Small intestine (tissue), 7 donors: Measurements from ENCODE around the gene MPRIP. TPM values are rescaled to one million over a fixed set of nuclear protein-coding genes. Genes with fewer than 3 reads are reported as not detected.

ENCODE experiments used
- DNase-seq, 2 donors: peaks; one replicate each; pipeline versions ENCODE4 v3.0.0 to v3.0.0-alpha.2; 2013
- FAIRE-seq: peaks from 2 replicates; lab custom pipeline; 2012; peaks lifted over from hg19 to GRCh38; lab: Jason Lieb, UNC
- H3K27ac ChIP-seq, 3 donors: one replicate each; pipeline ENCODE4 v1.5.1; 2013; ENCODE audit warnings: low read length in 2 of 3, mild to moderate bottlenecking in 2 of 3, control low read depth in 1 of 3, inconsistent platforms in 1 of 3, low read depth in 1 of 3, moderate library complexity in 1 of 3
- H3K27me3 ChIP-seq, 3 donors: one replicate each; pipeline ENCODE4 v1.6.1; 2013; ENCODE audit warnings: low read length in 3 of 3, inconsistent platforms in 1 of 3; ENCODE audit not compliant: control insufficient read depth in 3 of 3, insufficient read depth in 3 of 3
- H3K36me3 ChIP-seq, 3 donors: one replicate each; pipeline ENCODE4 v1.6.1; 2013; ENCODE audit warnings: low read length in 3 of 3, inconsistent platforms in 1 of 3, low read depth in 1 of 3, mild to moderate bottlenecking in 1 of 3, moderate library complexity in 1 of 3; ENCODE audit not compliant: control insufficient read depth in 3 of 3, insufficient read depth in 2 of 3
- H3K4me1 ChIP-seq, 3 donors: one replicate each; pipeline ENCODE4 v1.6.1; 2013; ENCODE audit warnings: low read length in 2 of 3, inconsistent platforms in 1 of 3, low read depth in 1 of 3, mild to moderate bottlenecking in 1 of 3, moderate library complexity in 1 of 3; ENCODE audit not compliant: control insufficient read depth in 3 of 3, insufficient read depth in 2 of 3
- H3K4me3 ChIP-seq, 3 donors: one replicate each; pipeline ENCODE4 v1.5.1; 2013; ENCODE audit warnings: low read length in 3 of 3, control low read depth in 1 of 3, inconsistent platforms in 1 of 3, low read depth in 1 of 3, mild to moderate bottlenecking in 1 of 3, moderate library complexity in 1 of 3
- H3K9me3 ChIP-seq, 2 donors: one replicate each; pipeline ENCODE4 v1.6.1; 2013; ENCODE audit warnings: low read depth in 1 of 2, low read length in 1 of 2; ENCODE audit not compliant: control insufficient read depth in 2 of 2, insufficient read depth in 1 of 2
- WGBS, 3 donors: extraction: QIAGEN DNeasy Blood & Tissue Kit; methylation state at CpG; one replicate each; pipeline ENCODE4 v1.1.7; 2013; 5-methylcytosine and 5-hydroxymethylcytosine counted together
- polyA plus RNA-seq, 4 donors: library from polyadenylated mRNA; stranded (reverse) in 3 of 4; unstranded in 1 of 4; fragments of 200-250 nt in 3 of 4; fragments of 120-200 nt in 1 of 4; gene quantifications; one replicate each; pipeline versions ENCODE4 v1.2.1 to v1.2.3, GENCODE V29; 2013
- donor health status: healthy with polysubstance abuse.
- donor health status: control.
- donor health status: control.
- donor health status: Bipolar disorder and iron deficiency.
- donor health status: healthy.

Gene MPRIP
- polyA plus RNA-seq, 4 donors: 98.9 to 233 (median 190) TPM

GRCh38 chr17:17144061-17144460, 101.8 kb downstream of the MPRIP start:
- 92 to 100% (median 96%) methylated on average over 4 of the region's 4 CpGs for WGBS, 3 donors
- Histone ChIP-seq H3K36me3 (peaks cover 25 to 92% (median 34%) of the 10 kb centered on the region in 3 donors), H3K27me3 (no peaks in the 10 kb centered on the region), H3K27ac (no peak overlapping the region), H3K4me1 (no peaks in the 10 kb centered on the region), H3K9me3 (no peaks in the 10 kb centered on the region), H3K4me3 (no peak overlapping the region)
- no peak for FAIRE-seq
- no peak for DNase-seq

GRCh38 chr17:17144916-17145665, 102.8 kb downstream of the MPRIP start:
- Histone ChIP-seq H3K27me3 (no peaks in the 10 kb centered on the region), H3K4me3 (no peak overlapping the region), H3K4me1 (no peaks in the 10 kb centered on the region), H3K36me3 (peaks cover 25 to 89% (median 25%) of the 10 kb centered on the region in 3 donors), H3K9me3 (no peaks in the 10 kb centered on the region), H3K27ac (no peak overlapping the region)
- DNase-seq (no peak), FAIRE-seq (no peak)
- WGBS, 3 donors: 81 to 91% (median 87%) methylated on average over 13 of the region's 13 CpGs

- DNase-seq: peak; percentile 40 to 48
- H3K27ac ChIP-seq: no peak overlapping the region
- H3K36me3 ChIP-seq: peaks cover 17 to 87% (median 27%) of the 10 kb centered on the region in 3 donors
- no peak for FAIRE-seq
- no peaks in the 10 kb centered on the region for H3K4me1 ChIP-seq
- 86 to 89% (median 89%) methylated on average over 14 of the region's 14 CpGs for WGBS, 3 donors
- no peaks in the 10 kb centered on the region for H3K9me3 ChIP-seq
- H3K27me3 ChIP-seq: no peaks in the 10 kb centered on the region
- H3K4me3 ChIP-seq: no peak overlapping the region
Measured at GRCh38 chr17:17146786-17147406, 104.6 kb downstream of the MPRIP start.

- Histone ChIP-seq H3K4me1 (no peaks in the 10 kb centered on the region), H3K27ac (no peak overlapping the region), H3K27me3 (no peaks in the 10 kb centered on the region), H3K9me3 (no peaks in the 10 kb centered on the region), H3K4me3 (no peak overlapping the region), H3K36me3 (peaks cover 16 to 87% (median 25%) of the 10 kb centered on the region in 3 donors)
- no peak for FAIRE-seq
- DNase-seq: no peak
- 83 to 91% (median 88%) methylated on average over 5 of the region's 5 CpGs for WGBS, 3 donors
Measured at GRCh38 chr17:17147821-17148220, 105.6 kb downstream of the MPRIP start.

- no peaks in the 10 kb centered on the region for H3K9me3 ChIP-seq
- H3K27me3 ChIP-seq: no peaks in the 10 kb centered on the region
- H3K4me1 ChIP-seq: no peaks in the 10 kb centered on the region
- 85 to 95% (median 86%) methylated on average over 9 of the region's 9 CpGs for WGBS, 3 donors
- FAIRE-seq (peak; percentile 95), DNase-seq (no peak)
- no peak overlapping the region for H3K4me3 ChIP-seq
- H3K27ac ChIP-seq: no peak overlapping the region
- peaks cover 13 to 86% (median 18%) of the 10 kb centered on the region in 3 donors for H3K36me3 ChIP-seq
Measured at GRCh38 chr17:17149520-17150447, 107.5 kb downstream of the MPRIP start.

- Histone ChIP-seq H3K27me3 (no peaks in the 10 kb centered on the region), H3K9me3 (no peaks in the 10 kb centered on the region), H3K36me3 (peaks cover 13 to 86% (median 23%) of the 10 kb centered on the region in 3 donors), H3K4me1 (no peaks in the 10 kb centered on the region), H3K27ac (no peak overlapping the region), H3K4me3 (no peak overlapping the region)
- DNase-seq: no peak
- no peak for FAIRE-seq
- 76 to 89% (median 86%) methylated on average over 1 of the region's 1 CpG for WGBS, 3 donors
Measured at GRCh38 chr17:17150448-17150800, 108.2 kb downstream of the MPRIP start.

GRCh38 chr17:17151055-17151454, 108.8 kb downstream of the MPRIP start:
- no peak for FAIRE-seq
- Histone ChIP-seq H3K9me3 (no peaks in the 10 kb centered on the region), H3K36me3 (peaks cover 10 to 86% (median 29%) of the 10 kb centered on the region in 3 donors), H3K27me3 (no peaks in the 10 kb centered on the region), H3K4me3 (no peak overlapping the region), H3K4me1 (no peaks in the 10 kb centered on the region), H3K27ac (no peak overlapping the region)
- DNase-seq: no peak
- WGBS, 3 donors: 88 to 97% (median 89%) methylated on average over 5 of the region's 5 CpGs

GRCh38 chr17:17151541-17151940, 109.3 kb downstream of the MPRIP start:
- DNase-seq (no peak), FAIRE-seq (no peak)
- Histone ChIP-seq H3K4me3 (no peak overlapping the region), H3K27ac (no peak overlapping the region), H3K4me1 (peaks cover 0 to 3% (median 0%) of the 10 kb centered on the region in 3 donors), H3K36me3 (peaks cover 10 to 86% (median 31%) of the 10 kb centered on the region in 3 donors), H3K27me3 (no peaks in the 10 kb centered on the region), H3K9me3 (no peaks in the 10 kb centered on the region)
- WGBS, 3 donors: 83 to 90% (median 90%) methylated on average over 3 of the region's 3 CpGs
